ENCODE data around the gene TMEM120B.
A peak's percentile ranks its signal among the peaks of the same experiment; 100 is the strongest.

TMEM120B gene

DNA sequence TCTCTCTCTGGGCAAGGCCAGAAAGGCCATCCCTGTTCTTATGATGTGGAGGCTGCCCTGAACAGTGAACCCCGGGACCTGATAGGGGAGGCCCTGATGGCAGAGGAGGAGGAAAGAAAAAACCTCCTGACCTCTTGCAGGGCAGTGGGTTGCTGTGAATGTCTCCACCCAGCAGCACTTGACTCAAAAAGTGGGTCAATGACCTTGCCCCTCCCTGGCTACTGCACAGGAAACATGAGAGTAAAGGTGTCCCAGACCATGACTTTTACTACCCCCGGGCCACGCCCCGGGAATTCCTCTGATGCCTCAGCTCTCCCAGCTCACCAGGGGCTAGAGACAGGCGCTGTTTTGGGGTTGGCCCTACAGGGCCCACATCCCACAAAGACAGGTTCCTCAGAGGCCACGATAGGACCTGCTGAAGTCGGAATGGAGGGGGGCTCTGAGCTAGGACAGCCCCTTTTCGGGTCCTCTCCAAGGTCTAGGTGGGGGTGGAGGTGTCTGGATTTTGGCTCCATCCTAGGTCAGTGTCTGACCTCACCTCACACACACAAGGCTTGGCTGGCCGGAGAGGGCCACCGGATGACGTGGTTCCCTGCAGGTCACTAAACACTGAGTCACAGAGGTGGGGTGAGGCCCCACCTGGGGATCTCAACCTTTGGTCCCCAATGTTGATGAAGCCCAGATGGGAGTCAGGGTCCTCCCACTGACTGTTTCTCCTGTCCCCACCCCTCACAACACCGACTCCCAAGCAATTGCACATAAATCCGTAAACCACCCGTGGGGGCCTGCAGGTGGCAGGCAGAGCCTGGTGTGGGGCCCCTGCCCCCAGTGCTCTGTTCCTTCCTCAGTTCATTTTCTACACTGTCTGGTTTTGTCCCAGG lies 79.4 kb downstream of the TMEM120B start:
- DNase-seq (ENCODE audit: low read depth in 3 of 3): no peak

GRCh38 chr12:121792607-121793439 lies 80.3 kb downstream of the TMEM120B start:
- peak in 1 of 3 donors; percentile 41 for DNase-seq (ENCODE audit: low read depth in 3 of 3)

- DNase-seq (ENCODE audit: low read depth in 3 of 3): peak in 1 of 3 donors; percentile 74
Measured at GRCh38 chr12:121793440-121793837, 80.9 kb downstream of the TMEM120B start, which contains the start of gene RHOF. RHOF (minus strand) TSS chr12:121793688; CDS start chr12:121793633, 55 bp downstream.

GRCh38 chr12:121793838-121794533 lies 81.4 kb downstream of the TMEM120B start:
- peak; percentile 92 for DNase-seq (ENCODE audit: low read depth in 3 of 3)

DNA sequence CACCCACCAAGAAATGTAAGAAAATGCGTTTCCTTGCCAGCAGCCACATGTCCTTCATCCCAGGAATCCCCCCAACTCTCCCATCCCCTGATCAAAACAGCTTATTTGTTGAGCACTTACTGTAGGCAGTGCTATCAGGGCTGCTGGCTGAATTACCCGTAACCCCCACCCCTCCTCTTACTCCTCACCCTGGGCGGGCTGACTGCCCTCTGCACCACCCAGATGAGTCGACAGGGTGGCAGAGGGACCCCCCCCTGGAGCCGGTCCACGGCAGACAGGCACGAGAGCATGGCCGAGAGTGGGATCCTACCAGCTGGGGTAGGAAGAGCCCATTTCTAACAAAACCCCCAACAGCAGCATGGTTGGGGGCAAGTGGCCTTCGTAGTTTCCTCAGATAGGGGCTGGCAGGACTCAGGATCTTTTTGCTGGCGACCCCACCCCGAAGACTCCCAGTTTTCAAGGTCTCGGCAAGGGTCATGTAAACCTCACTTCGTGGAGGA lies 82.0 kb downstream of the TMEM120B start:
- no peak for DNase-seq (ENCODE audit: low read depth in 3 of 3)

- DNase-seq (ENCODE audit: low read depth in 3 of 3): peak in 2 of 3 donors; percentile 75
Measured at GRCh38 chr12:121795034-121795968, 82.7 kb downstream of the TMEM120B start.

GRCh38 chr12:121796855-121797751 lies 84.6 kb downstream of the TMEM120B start:
- DNase-seq (ENCODE audit: low read depth in 3 of 3): no peak

- no peak for DNase-seq (ENCODE audit: low read depth in 3 of 3)
Measured at GRCh38 chr12:121797937-121798786, 85.6 kb downstream of the TMEM120B start.

GRCh38 chr12:121798787-121799155 lies 86.2 kb downstream of the TMEM120B start:
- no peak for DNase-seq (ENCODE audit: low read depth in 3 of 3)

GRCh38 chr12:121799156-121799841 lies 86.7 kb downstream of the TMEM120B start:
- DNase-seq (ENCODE audit: low read depth in 3 of 3): no peak

- peak in 2 of 3 donors; percentile 65 to 86 for DNase-seq (ENCODE audit: low read depth in 3 of 3)
Measured at GRCh38 chr12:121799842-121800693, 87.5 kb downstream of the TMEM120B start.

GRCh38 chr12:121800694-121801594 lies 88.4 kb downstream of the TMEM120B start:
- peak in 1 of 3 donors; percentile 68 for DNase-seq (ENCODE audit: low read depth in 3 of 3)

- DNase-seq (ENCODE audit: low read depth in 3 of 3): no peak
Measured at GRCh38 chr12:121801595-121802484, 89.3 kb downstream of the TMEM120B start.

GRCh38 chr12:121802485-121802842 lies 89.9 kb downstream of the TMEM120B start:
- DNase-seq (ENCODE audit: low read depth in 3 of 3): no peak
